Uterus (tissue), 2 donors: ENCODE results near the gene SHISA9.

Source experiments
- POLR2A ChIP-seq, 2 donors: fragments of 450-650 bp; IDR thresholded peaks; one replicate each; pipeline ENCODE4 v1.6.1; 2016; ENCODE audit warnings: antibody characterized with exemption in 2 of 2, mild to moderate bottlenecking in 1 of 2, moderate library complexity in 1 of 2
- TF ChIP-seq, protein P1 (sequence below), 4 experiments: fragments of 200-600 bp in 2 of 4; fragments of 450-650 bp in 2 of 4; sonication (generic) in 2 of 4; IDR thresholded peaks; one replicate each; pipeline ENCODE4 v1.5.1; 2016 to 2019; ENCODE audit warnings: antibody characterized with exemption in 4 of 4, mild to moderate bottlenecking in 2 of 4, moderate library complexity in 1 of 4

DNA sequence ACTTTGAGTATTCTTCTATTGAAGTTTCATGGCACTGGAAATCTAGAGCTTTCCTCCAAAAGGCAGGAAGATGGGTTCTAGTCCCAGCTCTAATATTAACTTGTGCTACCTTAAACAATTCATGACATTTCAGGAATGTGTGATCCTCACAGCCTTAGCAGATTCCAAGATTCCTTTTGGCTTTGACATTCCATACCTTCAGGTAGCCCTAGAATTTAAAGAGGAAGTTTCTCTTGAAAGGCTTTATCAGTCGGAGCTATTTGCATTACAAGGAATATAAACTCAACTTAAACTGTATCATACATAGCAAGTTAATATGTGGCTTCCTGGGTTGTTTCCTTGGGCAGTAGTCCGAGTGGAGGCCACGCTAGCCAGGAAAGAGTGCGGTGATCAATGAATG is 330.0 kb downstream of the SHISA9 start:
- TF ChIP-seq, protein P1, sequence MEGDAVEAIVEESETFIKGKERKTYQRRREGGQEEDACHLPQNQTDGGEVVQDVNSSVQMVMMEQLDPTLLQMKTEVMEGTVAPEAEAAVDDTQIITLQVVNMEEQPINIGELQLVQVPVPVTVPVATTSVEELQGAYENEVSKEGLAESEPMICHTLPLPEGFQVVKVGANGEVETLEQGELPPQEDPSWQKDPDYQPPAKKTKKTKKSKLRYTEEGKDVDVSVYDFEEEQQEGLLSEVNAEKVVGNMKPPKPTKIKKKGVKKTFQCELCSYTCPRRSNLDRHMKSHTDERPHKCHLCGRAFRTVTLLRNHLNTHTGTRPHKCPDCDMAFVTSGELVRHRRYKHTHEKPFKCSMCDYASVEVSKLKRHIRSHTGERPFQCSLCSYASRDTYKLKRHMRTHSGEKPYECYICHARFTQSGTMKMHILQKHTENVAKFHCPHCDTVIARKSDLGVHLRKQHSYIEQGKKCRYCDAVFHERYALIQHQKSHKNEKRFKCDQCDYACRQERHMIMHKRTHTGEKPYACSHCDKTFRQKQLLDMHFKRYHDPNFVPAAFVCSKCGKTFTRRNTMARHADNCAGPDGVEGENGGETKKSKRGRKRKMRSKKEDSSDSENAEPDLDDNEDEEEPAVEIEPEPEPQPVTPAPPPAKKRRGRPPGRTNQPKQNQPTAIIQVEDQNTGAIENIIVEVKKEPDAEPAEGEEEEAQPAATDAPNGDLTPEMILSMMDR (IDR thresholded peaks at IDR 0.05) = no peak
- no peak for TF ChIP-seq POLR2A (IDR thresholded peaks at IDR 0.05)
